ENCODE results near the gene PKN3. TPM values are rescaled to one million over a fixed set of nuclear protein-coding genes. Genes with fewer than 3 reads are reported as not detected.
A peak's percentile ranks its signal among the peaks of the same experiment; 100 is the strongest.
"Not testable (repeated sequence)": the region's sequence is repeated elsewhere in the genome, so short reads cannot be mapped to it uniquely, and the experiment has no call there.

Gene PKN3
- total RNA-seq, 2 donors from 2014 or later, result 26.0 to 27.2 TPM

- Histone ChIP-seq H3K4me3 (ENCODE audit: low read length) (no peak overlapping the region), H3K27me3 (ENCODE audit: control insufficient read depth, insufficient read depth, low read length, poor library complexity, severe bottlenecking) (no peaks in the 10 kb centered on the region), H3K27ac (ENCODE audit: low read depth, low read length) (no peak overlapping the region), H3K4me1 (ENCODE audit: control insufficient read depth, insufficient read depth, low read length) (no peaks in the 10 kb centered on the region), H3K36me3 (ENCODE audit: control insufficient read depth, insufficient read depth, low read length) (peaks cover 73% of the 10 kb centered on the region), H3K9ac (ENCODE audit: extremely low read depth, low read length, poor library complexity, severe bottlenecking) (no peak overlapping the region), H3K9me3 (ENCODE audit: control insufficient read depth, low read length) (no peaks in the 10 kb centered on the region)
- Mint-ChIP-seq H3K9me3 (no peaks in the 10 kb centered on the region), H3K4me1 (peaks cover 14% of the 10 kb centered on the region), H3K27me3 (ENCODE audit: insufficient read depth) (no peaks in the 10 kb centered on the region), H3K4me3 (no peak overlapping the region), H3K36me3 (ENCODE audit: low read depth) (peaks cover 67% of the 10 kb centered on the region), H3K27ac (no peak overlapping the region)
- 93 to 100% methylated on average over 6 of the region's 6 CpGs for WGBS, 2 experiments (ENCODE audit: insufficient coverage in 1 of 2, insufficient read length in 1 of 2)
- DNase-seq, result no peak
- TF ChIP-seq CTCF (conservative IDR thresholded peaks at IDR 0.05), result no peak
Measured at GRCh38 chr9:128694344-128694743, 8.0 kb upstream of the PKN3 start.

- DNase-seq, result peak; percentile 53
- peaks cover 52% of the 10 kb centered on the region for H3K36me3 Mint-ChIP-seq (ENCODE audit: low read depth)
- no peak overlapping the region for H3K4me3 Mint-ChIP-seq
- peaks cover 5% of the 10 kb centered on the region for H3K4me1 Mint-ChIP-seq
- Histone ChIP-seq H3K27me3 (ENCODE audit: control insufficient read depth, insufficient read depth, low read length, poor library complexity, severe bottlenecking) (no peaks in the 10 kb centered on the region), H3K9ac (ENCODE audit: extremely low read depth, low read length, poor library complexity, severe bottlenecking) (no peak overlapping the region), H3K27ac (ENCODE audit: low read depth, low read length) (peak overlapping the region; percentile 29), H3K9me3 (ENCODE audit: control insufficient read depth, low read length) (no peaks in the 10 kb centered on the region), H3K4me1 (ENCODE audit: control insufficient read depth, insufficient read depth, low read length) (no peaks in the 10 kb centered on the region), H3K4me3 (ENCODE audit: low read length) (no peak overlapping the region), H3K36me3 (ENCODE audit: control insufficient read depth, insufficient read depth, low read length) (peaks cover 54% of the 10 kb centered on the region)
- no peaks in the 10 kb centered on the region for H3K9me3 Mint-ChIP-seq
- no peaks in the 10 kb centered on the region for H3K27me3 Mint-ChIP-seq (ENCODE audit: insufficient read depth)
- 84 to 97% methylated on average over 6 to 8 of the region's 8 CpGs for WGBS, 2 experiments (ENCODE audit: insufficient coverage in 1 of 2, insufficient read length in 1 of 2)
- H3K27ac Mint-ChIP-seq, result no peak overlapping the region
- TF ChIP-seq CTCF (conservative IDR thresholded peaks at IDR 0.05), result no peak
Measured at GRCh38 chr9:128696923-128697707, 5.2 kb upstream of the PKN3 start.

GRCh38 chr9:128699096-128699795 lies 3.1 kb upstream of the PKN3 start:
- not testable (repeated sequence) for H3K4me1 Mint-ChIP-seq; H3K4me1 ChIP-seq (ENCODE audit: control insufficient read depth, insufficient read depth, low read length); H3K9me3 Mint-ChIP-seq; H3K4me3 Mint-ChIP-seq; H3K9me3 ChIP-seq (ENCODE audit: control insufficient read depth, low read length); H3K27ac Mint-ChIP-seq; H3K27me3 Mint-ChIP-seq (ENCODE audit: insufficient read depth); DNase-seq; H3K27me3 ChIP-seq (ENCODE audit: control insufficient read depth, insufficient read depth, low read length, poor library complexity, severe bottlenecking); H3K4me3 ChIP-seq (ENCODE audit: low read length); H3K27ac ChIP-seq (ENCODE audit: low read depth, low read length); H3K9ac ChIP-seq (ENCODE audit: extremely low read depth, low read length, poor library complexity, severe bottlenecking)
- WGBS, 2 experiments (ENCODE audit: insufficient coverage in 1 of 2, insufficient read length in 1 of 2), result 95 to 98% methylated on average over 23 to 30 of the region's 30 CpGs
- H3K36me3 ChIP-seq (ENCODE audit: control insufficient read depth, insufficient read depth, low read length), result peaks cover 33% of the 10 kb centered on the region
- peaks cover 32% of the 10 kb centered on the region for H3K36me3 Mint-ChIP-seq (ENCODE audit: low read depth)
